Dendritic cell treated with granulocyte-macrophage colony-stimulating factor and Interleukin-4, amounts not matched to agents 40 ng/mL and 50 ng/mL, for 4 days (primary cell): ENCODE results near the gene ITCH.
"Not testable (repeated sequence)": the region's sequence is repeated elsewhere in the genome, so short reads cannot be mapped to it uniquely, and the experiment has no call there.

ENCODE experiments used
- H3K27ac Mint-ChIP-seq: one replicate; pipeline ENCODE4 v1.8.0; 2022; ENCODE audit warnings: mild to moderate bottlenecking, mixed read lengths
- H3K27me3 Mint-ChIP-seq: one replicate; pipeline ENCODE4 v1.8.0; 2022; ENCODE audit warnings: mild to moderate bottlenecking, mixed read lengths
- H3K36me3 Mint-ChIP-seq: one replicate; pipeline ENCODE4 v1.8.0; 2022; ENCODE audit warnings: low read depth, mixed read lengths
- H3K4me1 Mint-ChIP-seq: one replicate; pipeline ENCODE4 v1.8.0; 2022; ENCODE audit warnings: low read depth, mixed read lengths
- H3K4me3 Mint-ChIP-seq: one replicate; pipeline ENCODE4 v1.8.0; 2022; ENCODE audit warnings: mild to moderate bottlenecking, moderate library complexity, mixed read lengths
- H3K9me3 Mint-ChIP-seq: one replicate; pipeline ENCODE4 v1.8.0; 2022; ENCODE audit warnings: mixed read lengths
- intact Hi-C: fragments of 100-400 bp; cut with micrococcal nuclease; formaldehyde crosslinking; loops from one replicate; pipeline ENCODE4 v1.15.0; 2022

Gene ITCH

GRCh38 chr20:34426026-34426425, 63.0 kb downstream of the ITCH start:
- intact Hi-C loops: no loop called here
- Mint-ChIP-seq H3K9me3 (no peaks in the 10 kb centered on the region), H3K36me3 (peaks cover 81% of the 10 kb centered on the region), H3K27me3 (no peaks in the 10 kb centered on the region), H3K4me1 (peaks cover 4% of the 10 kb centered on the region), H3K4me3 (no peak overlapping the region), H3K27ac (peak overlapping the region; percentile 6)

- Mint-ChIP-seq H3K36me3 (peaks cover 80% of the 10 kb centered on the region), H3K9me3 (no peaks in the 10 kb centered on the region), H3K4me3 (no peak overlapping the region), H3K27ac (no peak overlapping the region), H3K4me1 (peaks cover 7% of the 10 kb centered on the region), H3K27me3 (no peaks in the 10 kb centered on the region)
- intact Hi-C loops: no loop called here
Measured at GRCh38 chr20:34427331-34427730, 64.3 kb downstream of the ITCH start.

- no peaks in the 10 kb centered on the region for H3K27me3 Mint-ChIP-seq
- intact Hi-C loops: no loop called here
- H3K4me1 Mint-ChIP-seq: peaks cover 7% of the 10 kb centered on the region
- H3K27ac Mint-ChIP-seq: no peak overlapping the region
- no peak overlapping the region for H3K4me3 Mint-ChIP-seq
- peaks cover 83% of the 10 kb centered on the region for H3K36me3 Mint-ChIP-seq
- H3K9me3 Mint-ChIP-seq: no peaks in the 10 kb centered on the region
Measured at GRCh38 chr20:34427784-34428183, 64.7 kb downstream of the ITCH start.

DNA sequence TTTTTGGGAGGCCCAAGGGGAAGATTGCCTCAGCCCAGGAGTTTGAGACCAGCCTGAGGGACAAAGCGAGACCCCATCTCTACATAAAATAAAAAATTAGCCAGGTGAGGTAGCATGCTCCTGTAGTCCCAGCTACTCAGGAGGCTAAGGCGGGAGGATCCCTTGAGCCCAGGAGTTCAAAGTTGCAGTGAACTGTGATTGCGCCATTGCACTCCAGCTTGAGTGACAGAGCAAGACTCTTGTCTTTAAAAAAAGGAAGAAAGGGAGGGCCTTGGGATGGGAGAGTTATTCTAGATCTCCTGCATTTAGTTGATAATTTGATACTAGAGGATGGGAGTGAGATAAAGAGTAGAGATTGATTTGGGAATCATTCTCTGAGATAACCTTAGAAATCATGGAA, 68.1 kb downstream of the ITCH start:
- H3K4me1 Mint-ChIP-seq: peaks cover 22% of the 10 kb centered on the region
- H3K9me3 Mint-ChIP-seq: no peaks in the 10 kb centered on the region
- H3K4me3 Mint-ChIP-seq: no peak overlapping the region
- no peak overlapping the region for H3K27ac Mint-ChIP-seq
- peaks cover 67% of the 10 kb centered on the region for H3K36me3 Mint-ChIP-seq
- intact Hi-C loops: no loop called here
- no peaks in the 10 kb centered on the region for H3K27me3 Mint-ChIP-seq

DNA sequence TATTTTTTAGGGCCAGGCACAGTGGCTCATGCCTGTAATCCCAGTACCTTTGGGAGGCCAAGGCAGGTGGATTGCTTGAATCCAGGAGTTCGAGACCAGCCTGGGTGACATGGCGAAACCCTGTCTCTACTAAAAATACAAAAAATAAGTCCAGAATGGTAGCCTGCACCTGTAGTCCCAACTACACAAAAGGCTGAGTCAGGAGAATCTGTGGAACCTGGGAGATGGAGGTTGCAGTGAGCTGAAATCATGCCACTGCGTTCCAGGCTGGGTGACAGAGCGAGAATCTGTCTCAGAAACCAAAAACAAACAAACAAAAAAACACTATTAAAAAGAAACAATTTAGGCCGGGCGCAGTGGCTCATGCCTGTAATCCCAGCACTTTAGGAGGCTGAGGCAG, 69.6 kb downstream of the ITCH start:
- H3K9me3 Mint-ChIP-seq, H3K27ac Mint-ChIP-seq, H3K4me3 Mint-ChIP-seq, H3K27me3 Mint-ChIP-seq, intact Hi-C loops: not testable (repeated sequence)
- H3K36me3 Mint-ChIP-seq: peaks cover 68% of the 10 kb centered on the region
- peaks cover 22% of the 10 kb centered on the region for H3K4me1 Mint-ChIP-seq

DNA sequence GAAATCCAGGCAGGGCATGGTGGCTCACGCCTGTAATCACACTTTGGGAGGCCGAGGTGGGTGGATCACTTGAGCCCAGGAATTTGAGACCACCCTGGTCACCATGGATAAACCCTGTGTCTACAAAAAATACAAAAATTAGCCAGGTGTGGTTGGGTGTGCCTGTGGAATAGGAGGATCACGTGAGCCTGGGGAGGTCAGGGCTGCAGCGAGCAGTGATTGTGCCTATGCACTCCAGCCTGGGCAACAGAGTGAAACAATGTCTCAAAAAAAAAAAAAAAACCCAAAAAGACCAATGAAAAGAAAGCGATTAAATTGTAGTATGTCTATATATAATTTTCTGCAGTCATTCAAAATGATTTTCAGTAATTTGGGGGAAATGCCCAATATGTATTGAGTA, 70.3 kb downstream of the ITCH start:
- Mint-ChIP-seq H3K27me3 (no peaks in the 10 kb centered on the region), H3K27ac (no peak overlapping the region), H3K36me3 (peaks cover 70% of the 10 kb centered on the region), H3K4me1 (peaks cover 22% of the 10 kb centered on the region), H3K9me3 (no peaks in the 10 kb centered on the region), H3K4me3 (no peak overlapping the region)
- intact Hi-C loops: no loop called here

DNA sequence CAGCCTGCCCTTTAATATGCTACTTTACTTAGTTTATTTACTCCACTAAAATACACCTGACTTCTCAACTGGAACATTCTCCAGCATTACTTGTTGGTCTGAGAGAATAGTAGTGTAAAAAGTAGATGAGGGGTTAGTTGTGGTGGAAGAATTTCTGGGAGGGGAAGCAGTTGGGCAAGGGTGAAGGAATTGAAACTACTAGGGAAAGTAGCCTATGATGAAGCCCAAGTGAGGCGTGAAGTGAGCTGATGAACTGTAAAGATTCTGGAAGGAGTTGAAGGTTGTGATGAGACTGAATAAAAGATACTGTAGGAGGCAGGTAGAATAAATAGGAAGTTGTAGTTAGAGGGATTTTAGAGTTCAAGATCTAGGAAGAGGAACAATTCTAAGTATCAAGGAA, 72.5 kb downstream of the ITCH start:
- Mint-ChIP-seq H3K9me3 (no peaks in the 10 kb centered on the region), H3K27ac (no peak overlapping the region), H3K4me1 (peaks cover 22% of the 10 kb centered on the region), H3K36me3 (peaks cover 71% of the 10 kb centered on the region), H3K27me3 (no peaks in the 10 kb centered on the region), H3K4me3 (no peak overlapping the region)
- intact Hi-C loops: no loop called here

GRCh38 chr20:34437330-34437986, 74.4 kb downstream of the ITCH start:
- intact Hi-C loops: no loop called here
- H3K36me3 Mint-ChIP-seq: peaks cover 78% of the 10 kb centered on the region
- no peaks in the 10 kb centered on the region for H3K9me3 Mint-ChIP-seq
- no peak overlapping the region for H3K4me3 Mint-ChIP-seq
- H3K27me3 Mint-ChIP-seq: no peaks in the 10 kb centered on the region
- peaks cover 15% of the 10 kb centered on the region for H3K4me1 Mint-ChIP-seq
- no peak overlapping the region for H3K27ac Mint-ChIP-seq

DNA sequence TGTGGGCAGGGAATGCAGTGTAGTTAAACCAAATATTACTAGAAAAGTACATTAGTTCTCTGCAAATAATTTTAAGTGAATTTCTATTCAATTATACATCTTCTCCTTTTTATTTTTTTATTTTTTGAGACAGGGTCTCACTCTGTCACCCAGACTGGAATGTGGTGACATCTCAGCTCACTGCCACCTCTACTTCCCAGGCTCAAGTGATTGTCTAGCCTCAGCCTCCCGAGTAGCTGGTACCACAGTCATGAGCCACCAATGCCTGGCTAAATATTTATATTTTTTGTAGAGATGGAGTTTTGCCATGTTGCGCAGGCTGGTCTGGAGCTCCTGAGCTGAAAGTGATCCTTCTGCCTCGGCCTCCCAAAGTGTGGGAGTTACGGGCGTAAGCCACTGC, 76.1 kb downstream of the ITCH start:
- Mint-ChIP-seq H3K36me3 (peaks cover 79% of the 10 kb centered on the region), H3K27me3 (no peaks in the 10 kb centered on the region), H3K4me1 (peaks cover 12% of the 10 kb centered on the region), H3K27ac (no peak overlapping the region), H3K9me3 (no peaks in the 10 kb centered on the region), H3K4me3 (no peak overlapping the region)
- intact Hi-C loops: no loop called here

DNA sequence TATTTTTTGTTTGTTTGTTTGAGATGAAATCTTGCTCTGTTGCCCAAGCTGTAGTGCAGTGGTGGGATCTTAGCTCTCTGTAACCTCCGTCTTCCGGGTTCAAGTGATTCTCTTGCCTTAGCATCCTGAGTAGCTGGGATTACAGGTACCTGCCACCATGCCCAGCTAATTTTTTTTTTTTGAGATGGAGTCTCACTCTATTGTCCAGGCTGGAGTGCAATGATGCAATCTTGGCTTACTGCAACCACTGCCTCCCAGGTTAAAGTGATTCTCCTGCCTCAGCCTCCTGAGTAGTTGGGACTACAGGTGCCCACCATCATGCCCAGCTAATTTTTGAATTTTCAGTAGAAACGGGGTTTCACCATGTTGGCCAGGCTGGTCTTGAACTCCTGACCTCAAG, 78.3 kb downstream of the ITCH start:
- intact Hi-C loops, H3K9me3 Mint-ChIP-seq, H3K4me1 Mint-ChIP-seq, H3K27me3 Mint-ChIP-seq, H3K4me3 Mint-ChIP-seq, H3K27ac Mint-ChIP-seq: not testable (repeated sequence)
- H3K36me3 Mint-ChIP-seq: peaks cover 93% of the 10 kb centered on the region

DNA sequence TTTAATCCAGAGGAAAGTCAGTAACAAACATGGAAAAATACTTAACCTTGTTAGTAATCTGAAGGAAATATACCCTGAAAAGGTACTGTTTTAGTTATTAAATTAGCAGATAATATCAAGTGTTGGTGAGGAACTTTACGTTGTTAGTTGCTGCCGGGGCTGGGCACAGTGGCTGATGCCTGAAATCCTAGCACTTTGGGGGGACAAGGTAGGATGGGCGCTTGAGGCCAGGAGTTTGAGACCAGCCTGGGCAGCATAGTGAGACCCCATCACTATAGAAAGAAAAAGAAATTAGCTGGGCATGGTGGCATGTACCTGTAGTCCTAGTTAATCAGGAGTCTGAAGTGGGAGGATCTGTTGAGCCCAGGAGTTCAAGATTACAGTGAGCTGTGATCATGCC, 80.5 kb downstream of the ITCH start:
- H3K4me1 Mint-ChIP-seq: no peaks in the 10 kb centered on the region
- peaks cover 93% of the 10 kb centered on the region for H3K36me3 Mint-ChIP-seq
- no peak overlapping the region for H3K27ac Mint-ChIP-seq
- intact Hi-C loops: no loop called here
- no peaks in the 10 kb centered on the region for H3K9me3 Mint-ChIP-seq
- H3K27me3 Mint-ChIP-seq: no peaks in the 10 kb centered on the region
- no peak overlapping the region for H3K4me3 Mint-ChIP-seq

DNA sequence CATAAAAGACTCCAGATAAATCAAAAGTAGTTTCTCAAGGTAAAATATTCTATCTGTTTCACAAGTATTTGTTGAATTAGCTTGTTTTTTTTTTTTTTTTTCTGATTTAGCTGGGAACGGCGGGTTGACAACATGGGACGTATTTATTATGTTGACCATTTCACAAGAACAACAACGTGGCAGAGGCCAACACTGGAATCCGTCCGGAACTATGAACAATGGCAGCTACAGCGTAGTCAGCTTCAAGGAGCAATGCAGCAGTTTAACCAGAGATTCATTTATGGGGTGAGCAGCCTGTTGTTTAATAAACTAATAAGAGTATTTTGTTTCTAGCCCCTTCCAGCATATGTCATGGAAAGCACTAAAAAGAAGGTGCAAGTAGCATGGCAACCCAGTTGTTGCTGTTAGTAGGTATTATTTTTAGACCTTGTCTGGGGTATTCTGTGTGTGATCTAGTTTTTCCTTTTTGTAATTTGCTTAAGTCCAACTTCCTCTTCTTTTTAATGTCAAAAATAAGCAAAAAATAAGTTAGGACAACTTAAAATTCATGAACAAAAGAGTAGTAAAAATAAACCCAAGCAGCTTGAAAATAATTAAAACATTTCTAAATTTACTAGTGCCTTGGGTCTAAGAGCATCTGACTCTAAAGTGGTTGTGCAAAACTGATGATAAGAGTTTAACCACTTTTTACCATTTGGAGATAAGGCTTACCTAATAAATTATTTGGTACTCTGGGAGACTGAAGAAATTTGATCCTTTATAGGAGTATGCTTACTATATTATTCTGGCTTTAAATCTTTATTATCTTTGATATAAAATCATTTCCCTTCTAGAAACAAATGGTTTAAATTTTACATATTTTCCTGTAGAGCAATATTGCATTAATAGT, 82.3 kb downstream of the ITCH start:
- Mint-ChIP-seq H3K9me3 (no peaks in the 10 kb centered on the region), H3K27me3 (no peaks in the 10 kb centered on the region), H3K4me1 (no peaks in the 10 kb centered on the region), H3K36me3 (peaks cover 94% of the 10 kb centered on the region), H3K4me3 (no peak overlapping the region), H3K27ac (no peak overlapping the region)
- intact Hi-C loops: no loop called here

DNA sequence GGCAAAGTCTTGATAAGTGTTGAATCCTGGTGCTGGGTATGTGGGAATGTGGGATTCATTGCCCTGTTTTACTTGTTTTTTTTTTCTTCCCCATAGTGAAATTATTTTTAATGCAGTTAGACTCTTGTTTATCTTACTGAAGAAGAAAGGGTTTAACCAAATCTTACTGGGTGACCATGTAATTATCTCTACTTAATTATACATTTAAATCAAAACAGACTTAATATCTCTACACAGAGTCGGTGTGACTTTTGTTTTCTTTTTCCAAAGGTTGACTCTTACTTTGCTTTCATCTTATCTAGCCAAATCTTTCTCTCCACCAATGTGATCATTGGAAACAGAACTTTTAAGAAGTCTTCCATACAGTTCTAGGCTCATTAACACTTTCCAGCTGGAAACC, 85.4 kb downstream of the ITCH start:
- Mint-ChIP-seq H3K4me1 (no peaks in the 10 kb centered on the region), H3K36me3 (peaks cover 96% of the 10 kb centered on the region), H3K4me3 (no peak overlapping the region), H3K27ac (no peak overlapping the region), H3K9me3 (no peaks in the 10 kb centered on the region), H3K27me3 (no peaks in the 10 kb centered on the region)
- intact Hi-C loops: no loop called here

DNA sequence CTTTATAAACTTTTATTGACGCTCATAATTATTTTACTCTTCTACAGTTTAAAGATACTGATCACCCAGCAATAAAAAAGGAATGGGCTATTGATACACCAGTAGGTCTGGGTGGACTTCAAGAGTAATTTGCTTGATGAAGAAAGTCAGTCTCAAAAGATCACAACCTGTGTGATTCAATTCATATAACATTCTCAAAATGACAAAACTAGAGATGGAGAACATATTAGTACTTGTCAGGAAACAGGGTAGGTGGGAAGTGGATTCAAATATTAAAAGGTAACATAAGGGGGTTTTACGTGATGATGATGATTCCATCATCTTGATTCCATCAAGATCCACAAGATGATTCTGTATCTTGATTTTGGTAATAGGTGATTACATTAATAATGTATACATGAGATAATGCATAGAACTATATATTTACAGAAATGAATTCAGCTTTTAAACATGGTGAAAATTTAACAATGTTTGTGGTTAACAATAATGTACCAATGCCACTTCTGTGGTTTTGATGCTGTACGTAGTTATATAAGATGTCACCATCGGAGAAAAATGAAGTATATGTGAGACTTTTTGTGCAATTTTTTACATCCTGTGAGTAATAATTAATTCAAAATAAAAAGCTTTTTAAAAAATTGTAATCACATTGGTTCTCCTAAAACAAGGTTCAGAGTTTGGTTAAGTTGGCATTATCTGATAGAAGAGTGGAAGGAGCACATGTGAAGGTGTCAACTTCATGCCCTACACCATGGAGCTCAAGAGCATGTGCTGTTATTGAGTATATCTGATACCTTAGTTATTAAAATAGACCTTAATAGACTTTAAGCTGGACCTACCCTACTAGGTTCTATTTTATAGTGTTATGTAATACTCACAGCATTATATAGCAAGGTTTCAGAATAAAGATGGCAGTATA, 86.9 kb downstream of the ITCH start:
- intact Hi-C loops: no loop called here
- peaks cover 95% of the 10 kb centered on the region for H3K36me3 Mint-ChIP-seq

More for the DNA sequence above, 86.9 kb downstream of the ITCH start:
- Mint-ChIP-seq H3K4me3 (no peak overlapping the region), H3K9me3 (no peaks in the 10 kb centered on the region), H3K27me3 (no peaks in the 10 kb centered on the region), H3K27ac (no peak overlapping the region), H3K4me1 (no peaks in the 10 kb centered on the region)
